Measurements from ENCODE around the gene ACOX2.

The ACOX2 gene

GRCh38 chr3:58520403-58521335 is 16.3 kb downstream of the ACOX2 start:
- no peak for TF ChIP-seq CTCF (IDR thresholded peaks at IDR 0.05)
- H3K4me3 ChIP-seq, result no peak overlapping the region
- DNase-seq (ENCODE audit: low spot score), result no peak
- no peak overlapping the region for H3K27ac ChIP-seq

- TF ChIP-seq CTCF (IDR thresholded peaks at IDR 0.05), result no peak
- DNase-seq (ENCODE audit: low spot score), result no peak
- no peak overlapping the region for H3K27ac ChIP-seq
- H3K4me3 ChIP-seq, result no peak overlapping the region
These were observed 17.2 kb downstream of the ACOX2 start for GRCh38 chr3:58519668-58520402.

DNA sequence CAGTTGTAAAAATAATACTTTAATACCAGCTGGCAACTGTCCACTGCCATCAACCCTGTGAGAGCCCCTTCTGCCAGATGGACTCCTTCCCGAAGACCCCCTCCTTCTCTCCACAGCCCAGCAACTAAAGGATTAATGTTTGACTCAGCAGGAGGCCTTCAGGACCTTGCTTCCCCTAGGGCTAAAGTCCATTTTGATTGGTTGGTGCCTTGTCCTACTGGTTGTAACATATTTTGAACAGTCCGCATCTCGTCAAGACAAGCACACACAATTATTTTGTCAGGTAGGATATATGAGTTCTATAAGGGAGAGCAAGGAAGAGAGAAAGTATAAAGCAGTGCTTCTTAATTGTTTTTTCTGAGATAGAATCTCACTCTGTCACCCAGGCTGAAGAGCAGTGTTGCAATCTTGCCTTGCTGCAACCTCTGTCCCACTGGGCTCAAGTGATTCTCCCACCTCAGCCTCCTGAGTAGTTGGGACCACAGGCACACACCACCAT is 18.6 kb downstream of the ACOX2 start:
- no peak for DNase-seq (ENCODE audit: low spot score)
- TF ChIP-seq CTCF (IDR thresholded peaks at IDR 0.05), result no peak
- Histone ChIP-seq H3K27ac (no peak overlapping the region), H3K4me3 (no peak overlapping the region)

DNA sequence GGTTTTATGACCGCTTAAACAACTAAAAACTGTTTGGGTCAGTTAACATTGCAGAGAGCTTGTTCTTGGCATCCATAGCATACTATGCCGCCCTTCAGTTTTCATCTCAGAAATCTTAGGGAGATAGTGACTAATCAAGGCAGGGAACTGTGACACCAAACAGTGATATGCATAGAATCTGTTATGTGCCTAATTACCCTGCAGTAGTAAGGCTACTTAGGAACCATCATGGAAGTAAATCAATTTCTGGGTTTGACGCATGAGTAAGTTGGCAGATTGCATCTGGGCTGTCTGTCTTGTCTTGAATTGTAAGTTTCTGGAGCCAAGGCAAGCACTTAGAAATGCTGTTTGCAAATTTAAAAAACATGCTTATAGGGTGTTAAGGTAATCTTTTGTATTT is 22.6 kb downstream of the ACOX2 start:
- Histone ChIP-seq H3K27ac (no peak overlapping the region), H3K4me3 (no peak overlapping the region)
- TF ChIP-seq CTCF (IDR thresholded peaks at IDR 0.05), result no peak
- no peak for DNase-seq (ENCODE audit: low spot score)

- DNase-seq (ENCODE audit: low spot score), result no peak
- Histone ChIP-seq H3K27ac (no peak overlapping the region), H3K4me3 (no peak overlapping the region)
- TF ChIP-seq CTCF (IDR thresholded peaks at IDR 0.05), result no peak
These were observed 28.6 kb downstream of the ACOX2 start for GRCh38 chr3:58508437-58508836.

DNA sequence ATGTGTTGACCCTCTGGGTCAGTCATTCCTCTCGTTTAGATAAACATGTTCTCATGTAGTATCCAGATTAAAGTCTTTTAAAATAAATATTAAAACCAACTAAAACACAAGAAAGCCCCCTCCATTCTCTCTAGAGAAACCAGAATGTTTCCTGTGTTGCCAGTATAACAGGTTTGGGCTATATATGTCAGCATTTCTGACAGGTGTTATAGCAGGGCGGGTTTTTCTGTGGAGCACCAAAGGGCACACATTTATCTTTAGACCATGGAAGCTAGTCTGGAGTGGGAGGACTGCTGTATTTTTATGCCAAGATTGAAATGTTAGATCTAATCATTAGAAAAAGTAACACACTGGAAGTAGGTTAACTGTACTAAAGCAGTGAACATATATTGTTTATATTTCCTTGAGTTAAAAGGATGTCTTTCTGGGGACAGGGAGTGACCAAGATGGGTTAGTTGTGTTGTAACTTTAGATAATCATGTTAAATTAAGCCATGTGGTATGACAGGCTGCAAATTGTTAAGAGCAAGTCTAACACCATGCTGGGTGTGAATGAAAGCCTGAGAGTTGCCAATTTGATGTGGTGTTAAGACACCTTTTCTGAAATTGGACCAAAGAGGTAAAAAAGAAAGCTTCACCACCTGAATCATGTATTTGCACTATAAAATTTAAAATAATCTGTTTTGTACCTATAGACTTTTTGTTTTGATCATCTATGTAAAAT is 29.5 kb downstream of the ACOX2 start:
- Histone ChIP-seq H3K4me3 (no peak overlapping the region), H3K27ac (no peak overlapping the region)
- DNase-seq (ENCODE audit: low spot score), result no peak
- no peak for TF ChIP-seq CTCF (IDR thresholded peaks at IDR 0.05)

Measured in coronary artery (tissue), 2 donors.